Measurements from ENCODE around the gene COPS2. TPM values are rescaled to one million over a fixed set of nuclear protein-coding genes. Genes with fewer than 3 reads are reported as not detected.

Gene COPS2
- total RNA-seq, 1 experiment from 2014 or later: 88.3 TPM

DNA sequence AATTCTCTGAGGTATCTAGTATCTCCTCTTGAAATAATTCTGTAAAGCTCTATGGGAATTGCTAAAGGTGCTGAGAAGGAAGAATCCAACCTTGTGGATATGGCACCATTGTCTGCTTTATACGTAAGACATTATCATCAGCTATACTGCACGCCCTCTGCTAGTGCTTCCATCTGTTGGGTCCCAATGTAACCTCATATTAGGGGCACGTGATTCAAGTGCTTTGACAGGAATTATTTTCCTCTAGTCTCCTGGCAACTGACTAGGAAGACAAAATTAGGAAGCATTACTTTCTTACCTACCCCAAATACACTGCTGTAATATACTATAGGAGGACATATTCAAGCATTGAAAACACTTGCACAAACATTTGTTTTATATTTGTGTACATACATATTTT lies 24.0 kb downstream of the COPS2 start:
- no peaks in the 10 kb centered on the region for H3K23me2 ChIP-seq (ENCODE audit: insufficient read length, low read depth, low read length, poor library complexity, severe bottlenecking)
- Mint-ChIP-seq H3K27ac (no peak overlapping the region), H3K9me3 (no peaks in the 10 kb centered on the region), H3K4me3 (no peak overlapping the region), H3K27me3 (ENCODE audit: low read depth) (no peaks in the 10 kb centered on the region), H3K36me3 (ENCODE audit: insufficient read depth in 1 of 3, low read depth in 3 of 3) (peaks cover 24 to 69% (median 60%) of the 10 kb centered on the region in 3 experiments; a peak in 6 of 7 replicates), H3K4me1 (no peaks in the 10 kb centered on the region)
- H2BK15ac ChIP-seq (ENCODE audit: low read depth, low read length): no peak overlapping the region
- no peak overlapping the region for H3T11ph ChIP-seq (ENCODE audit: low read length)
- no peak overlapping the region for H2BK20ac ChIP-seq (ENCODE audit: low read depth, low read length, poor library complexity, severe bottlenecking)
- WGBS (ENCODE audit: extremely low coverage, insufficient read length, low lambda C conversion rate): no CpG with 5 or more reads among the region's 3 CpGs
- H2AK5ac ChIP-seq (ENCODE audit: insufficient read length, low read length): no peak overlapping the region
- H3K14ac ChIP-seq (ENCODE audit: insufficient read depth, low read length): no peak overlapping the region
- H3K27me3 ChIP-seq (ENCODE audit: insufficient read depth, low read length): no peaks in the 10 kb centered on the region
- H4K8ac ChIP-seq (replicated peaks; ENCODE audit: insufficient read length, low read depth, low read length): no peak overlapping the region
- H2AFZ ChIP-seq (ENCODE audit: low read length): no peak overlapping the region
- no peak overlapping the region for H3K56ac ChIP-seq (ENCODE audit: insufficient read length, low read depth, low read length)
- no peak overlapping the region for H3K23ac ChIP-seq (ENCODE audit: insufficient read length, low read depth, low read length)
- H4K91ac ChIP-seq (ENCODE audit: insufficient read length, low read depth, low read length): no peak overlapping the region
- no peak overlapping the region for H3K9ac ChIP-seq (ENCODE audit: extremely low read depth, insufficient read length, low read length)
- H4K5ac ChIP-seq (ENCODE audit: insufficient read length, low read depth, low read length): no peak overlapping the region
- TF ChIP-seq, protein P1, sequence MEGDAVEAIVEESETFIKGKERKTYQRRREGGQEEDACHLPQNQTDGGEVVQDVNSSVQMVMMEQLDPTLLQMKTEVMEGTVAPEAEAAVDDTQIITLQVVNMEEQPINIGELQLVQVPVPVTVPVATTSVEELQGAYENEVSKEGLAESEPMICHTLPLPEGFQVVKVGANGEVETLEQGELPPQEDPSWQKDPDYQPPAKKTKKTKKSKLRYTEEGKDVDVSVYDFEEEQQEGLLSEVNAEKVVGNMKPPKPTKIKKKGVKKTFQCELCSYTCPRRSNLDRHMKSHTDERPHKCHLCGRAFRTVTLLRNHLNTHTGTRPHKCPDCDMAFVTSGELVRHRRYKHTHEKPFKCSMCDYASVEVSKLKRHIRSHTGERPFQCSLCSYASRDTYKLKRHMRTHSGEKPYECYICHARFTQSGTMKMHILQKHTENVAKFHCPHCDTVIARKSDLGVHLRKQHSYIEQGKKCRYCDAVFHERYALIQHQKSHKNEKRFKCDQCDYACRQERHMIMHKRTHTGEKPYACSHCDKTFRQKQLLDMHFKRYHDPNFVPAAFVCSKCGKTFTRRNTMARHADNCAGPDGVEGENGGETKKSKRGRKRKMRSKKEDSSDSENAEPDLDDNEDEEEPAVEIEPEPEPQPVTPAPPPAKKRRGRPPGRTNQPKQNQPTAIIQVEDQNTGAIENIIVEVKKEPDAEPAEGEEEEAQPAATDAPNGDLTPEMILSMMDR (conservative IDR thresholded peaks at IDR 0.05): no peak
- H3K27ac ChIP-seq (ENCODE audit: insufficient read length, low read depth, low read length): no peak overlapping the region
- DNase-seq: no peak
- no peak overlapping the region for H2BK12ac ChIP-seq (ENCODE audit: insufficient read length, low read depth, low read length)
- no peaks in the 10 kb centered on the region for H3K9me3 ChIP-seq (ENCODE audit: control insufficient read depth, low read depth, low read length)
- H3K4ac ChIP-seq (ENCODE audit: low read depth, low read length): no peak overlapping the region
- H4K20me1 ChIP-seq (ENCODE audit: control insufficient read depth, insufficient read depth, insufficient read length): no peaks in the 10 kb centered on the region
- H2BK120ac ChIP-seq (ENCODE audit: low read depth, low read length, poor library complexity, severe bottlenecking): no peak overlapping the region
- H3K79me2 ChIP-seq (ENCODE audit: insufficient read depth, low read length): no peaks in the 10 kb centered on the region
- H3K18ac ChIP-seq (ENCODE audit: insufficient read length, low read depth, low read length): no peak overlapping the region
- H3K4me2 ChIP-seq (ENCODE audit: insufficient read depth, insufficient read length, low read length): no peak overlapping the region
- H2BK5ac ChIP-seq (ENCODE audit: insufficient read length, low read length): no peak overlapping the region
- no peaks in the 10 kb centered on the region for H3K4me1 ChIP-seq (ENCODE audit: insufficient read depth, low read length)
- no peaks in the 10 kb centered on the region for H3K79me1 ChIP-seq (ENCODE audit: insufficient read depth, low read depth, low read length, poor library complexity, severe bottlenecking)

Data from H9 (cell line).